ENCODE data around the gene MYMX. TPM values are rescaled to one million over a fixed set of nuclear protein-coding genes. Genes with fewer than 3 reads are reported as not detected.

The MYMX gene
- total RNA-seq, 1 donor from 2014 or later, result not detected

DNA sequence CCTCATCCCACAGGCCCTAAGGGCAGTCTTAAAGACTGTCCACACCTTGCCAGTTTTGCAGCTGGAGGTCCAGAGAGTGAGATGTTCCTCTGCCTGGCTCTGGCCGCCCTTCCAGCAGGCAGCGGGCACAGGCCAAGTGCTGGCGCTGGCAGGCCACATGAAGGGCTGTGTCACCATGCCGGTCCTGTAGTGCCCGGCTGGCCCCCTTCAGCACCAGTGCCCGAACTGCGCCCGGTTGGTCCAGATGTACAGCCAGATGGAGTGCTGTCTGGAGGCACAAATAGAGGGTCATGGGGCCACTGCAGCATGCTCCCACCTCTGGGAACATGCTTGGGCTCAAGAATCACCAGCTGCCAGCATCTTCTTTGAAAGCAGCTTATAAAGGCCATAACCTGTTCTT, 44.9 kb downstream of the MYMX start:
- TF ChIP-seq, protein P1, sequence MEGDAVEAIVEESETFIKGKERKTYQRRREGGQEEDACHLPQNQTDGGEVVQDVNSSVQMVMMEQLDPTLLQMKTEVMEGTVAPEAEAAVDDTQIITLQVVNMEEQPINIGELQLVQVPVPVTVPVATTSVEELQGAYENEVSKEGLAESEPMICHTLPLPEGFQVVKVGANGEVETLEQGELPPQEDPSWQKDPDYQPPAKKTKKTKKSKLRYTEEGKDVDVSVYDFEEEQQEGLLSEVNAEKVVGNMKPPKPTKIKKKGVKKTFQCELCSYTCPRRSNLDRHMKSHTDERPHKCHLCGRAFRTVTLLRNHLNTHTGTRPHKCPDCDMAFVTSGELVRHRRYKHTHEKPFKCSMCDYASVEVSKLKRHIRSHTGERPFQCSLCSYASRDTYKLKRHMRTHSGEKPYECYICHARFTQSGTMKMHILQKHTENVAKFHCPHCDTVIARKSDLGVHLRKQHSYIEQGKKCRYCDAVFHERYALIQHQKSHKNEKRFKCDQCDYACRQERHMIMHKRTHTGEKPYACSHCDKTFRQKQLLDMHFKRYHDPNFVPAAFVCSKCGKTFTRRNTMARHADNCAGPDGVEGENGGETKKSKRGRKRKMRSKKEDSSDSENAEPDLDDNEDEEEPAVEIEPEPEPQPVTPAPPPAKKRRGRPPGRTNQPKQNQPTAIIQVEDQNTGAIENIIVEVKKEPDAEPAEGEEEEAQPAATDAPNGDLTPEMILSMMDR (conservative IDR thresholded peaks at IDR 0.05), result no peak
- Mint-ChIP-seq H3K27ac (ENCODE audit: unreplicated experiment) (no peak overlapping the region), H3K4me1 (peaks cover 48% of the 10 kb centered on the region), H3K4me3 (peak overlapping the region; percentile 96), H3K27me3 (ENCODE audit: low read depth) (peaks cover 7% of the 10 kb centered on the region), H3K36me3 (ENCODE audit: low read depth) (peaks cover 4% of the 10 kb centered on the region), H3K9me3 (no peaks in the 10 kb centered on the region)
- no peak for DNase-seq (ENCODE audit: low read depth, low spot score)

- peaks cover 1% of the 10 kb centered on the region for H3K36me3 Mint-ChIP-seq (ENCODE audit: low read depth)
- no peaks in the 10 kb centered on the region for H3K9me3 Mint-ChIP-seq
- TF ChIP-seq, protein P1 (conservative IDR thresholded peaks at IDR 0.05), result no peak
- DNase-seq (ENCODE audit: low read depth, low spot score), result no peak
- peak overlapping the region; percentile 87 for H3K27ac Mint-ChIP-seq (ENCODE audit: unreplicated experiment)
- H3K4me1 Mint-ChIP-seq, result peaks cover 52% of the 10 kb centered on the region
- peak overlapping the region; percentile 96 for H3K4me3 Mint-ChIP-seq
- peaks cover 4% of the 10 kb centered on the region for H3K27me3 Mint-ChIP-seq (ENCODE audit: low read depth)
These were observed 46.0 kb downstream of the MYMX start for GRCh38 chr6:44262467-44263353.

GRCh38 chr6:44263354-44264100, 46.8 kb downstream of the MYMX start:
- Mint-ChIP-seq H3K9me3 (no peaks in the 10 kb centered on the region), H3K27me3 (ENCODE audit: low read depth) (peaks cover 3% of the 10 kb centered on the region), H3K36me3 (ENCODE audit: low read depth) (no peaks in the 10 kb centered on the region), H3K4me1 (peaks cover 52% of the 10 kb centered on the region), H3K4me3 (peak overlapping the region; percentile 96), H3K27ac (ENCODE audit: unreplicated experiment) (peak overlapping the region; percentile 87)
- TF ChIP-seq, protein P1 (conservative IDR thresholded peaks at IDR 0.05), result no peak
- DNase-seq (ENCODE audit: low read depth, low spot score), result no peak

DNA sequence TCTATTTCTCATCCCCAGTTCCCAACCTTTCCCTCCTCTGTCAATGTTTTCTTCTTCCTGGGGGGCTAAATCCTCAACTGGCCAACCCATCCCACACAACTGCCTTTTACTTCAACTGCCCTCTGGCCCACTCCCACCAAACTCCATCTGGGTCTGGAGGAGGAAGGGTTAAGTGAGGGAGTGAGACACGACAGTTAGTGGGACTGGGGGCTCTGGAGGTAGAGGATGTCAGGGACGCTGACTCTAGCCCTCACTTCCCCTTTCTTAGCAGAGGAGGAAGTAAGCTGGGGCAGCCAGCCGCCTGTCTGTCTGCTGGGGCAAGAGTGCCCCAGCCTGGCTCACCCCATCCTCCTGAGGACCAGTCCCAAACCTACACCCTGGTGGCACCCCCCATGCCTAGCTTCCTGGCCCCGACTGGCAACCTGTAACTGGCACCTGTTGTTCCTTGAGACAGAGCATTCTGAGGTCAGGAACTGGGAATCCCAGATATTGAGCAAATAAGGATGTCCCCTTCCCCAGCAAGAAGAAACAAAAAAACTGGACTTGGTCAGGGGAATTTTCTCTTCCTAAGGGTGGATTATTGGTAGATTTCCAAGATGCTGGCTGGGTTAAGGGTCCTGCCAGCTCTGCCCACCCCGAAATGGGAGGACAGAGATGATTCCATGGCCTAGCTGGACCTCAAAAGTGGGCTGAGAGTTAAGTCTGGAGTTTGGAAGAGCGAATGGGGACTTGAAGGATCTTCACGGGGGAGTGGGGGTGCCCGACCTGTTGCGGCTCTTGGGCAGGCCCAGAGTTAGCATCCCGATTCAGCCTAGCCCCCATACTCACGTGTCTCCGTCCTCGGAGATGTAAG, 47.7 kb downstream of the MYMX start:
- Mint-ChIP-seq H3K27ac (ENCODE audit: unreplicated experiment) (peak overlapping the region; percentile 89), H3K4me1 (peaks cover 58% of the 10 kb centered on the region), H3K9me3 (no peaks in the 10 kb centered on the region), H3K36me3 (ENCODE audit: low read depth) (no peaks in the 10 kb centered on the region), H3K4me3 (peak overlapping the region; percentile 96), H3K27me3 (ENCODE audit: low read depth) (peaks cover 12% of the 10 kb centered on the region)
- no peak for DNase-seq (ENCODE audit: low read depth, low spot score)
- TF ChIP-seq, protein P1 (conservative IDR thresholded peaks at IDR 0.05), result no peak
